Hepatocyte (in vitro differentiated cells): ENCODE measurements around the gene ZNF595. TPM values are rescaled to one million over a fixed set of nuclear protein-coding genes. Genes with fewer than 3 reads are reported as not detected.
"Not testable (repeated sequence)": the region's sequence is repeated elsewhere in the genome, so short reads cannot be mapped to it uniquely, and the experiment has no call there.

ENCODE experiments used
- DNase-seq: peaks from one replicate; pipeline ENCODE4 v3.0.0-alpha.2; 2016; ENCODE audit warnings: low spot score
- H2AFZ ChIP-seq: fragments of 200-600 bp; sonication (generic); 2 replicates; pipeline ENCODE4 v1.6.0; 2016; ENCODE audit warnings: antibody characterized with exemption, mild to moderate bottlenecking
- H3K27ac ChIP-seq: fragments of 200-600 bp; sonication (generic); 2 replicates; pipeline ENCODE4 v1.5.1; 2016; ENCODE audit warnings: mild to moderate bottlenecking
- H3K27me3 ChIP-seq: fragments of 200-600 bp; sonication (generic); 2 replicates; pipeline ENCODE4 v1.6.1; 2016
- H3K36me3 ChIP-seq: fragments of 200-600 bp; sonication (generic); replicated peaks from 2 replicates; pipeline ENCODE4 v1.5.1; 2016; ENCODE audit warnings: low read depth; ENCODE audit not compliant: insufficient read depth
- H3K4me1 ChIP-seq: fragments of 200-600 bp; sonication (generic); 2 replicates; pipeline ENCODE4 v1.5.1; 2016; ENCODE audit warnings: mild to moderate bottlenecking, moderate library complexity; ENCODE audit not compliant: insufficient read depth
- H3K4me2 ChIP-seq: fragments of 200-600 bp; sonication (generic); 2 replicates; pipeline ENCODE4 v1.6.0; 2016
- H3K4me3 ChIP-seq: fragments of 200-600 bp; sonication (generic); 2 replicates; pipeline ENCODE4 v1.5.1; 2016; ENCODE audit warnings: mild to moderate bottlenecking
- H3K79me2 ChIP-seq: fragments of 200-600 bp; sonication (generic); 2 replicates; pipeline ENCODE4 v1.6.0; 2017; ENCODE audit warnings: mild to moderate bottlenecking
- H3K9me2 ChIP-seq: fragments of 200-600 bp; sonication (generic); replicated peaks from 2 replicates; pipeline ENCODE4 v1.6.0; 2017; ENCODE audit warnings: mild to moderate bottlenecking; ENCODE audit not compliant: insufficient read depth
- H3K9me3 ChIP-seq: fragments of 200-600 bp; sonication (generic); 2 replicates; pipeline ENCODE4 v1.5.1; 2016; ENCODE audit warnings: low read depth, mild to moderate bottlenecking
- H4K20me1 ChIP-seq: fragments of 200-600 bp; sonication (generic); 2 replicates; pipeline ENCODE4 v1.6.0; 2016; ENCODE audit warnings: mild to moderate bottlenecking; ENCODE audit not compliant: insufficient read depth, poor library complexity, severe bottlenecking
- WGBS: methylation state at CpG from one replicate; pipeline ENCODE4 v1.1.6; 2016; ENCODE audit warnings: low lambda C conversion rate; ENCODE audit errors: missing lambda C conversion rate; 5-methylcytosine and 5-hydroxymethylcytosine counted together
- polyA plus RNA-seq: library from polyadenylated mRNA; unstranded; fragments of >200 nt; fragmentation: Nextera tagmentation; extraction: Ambion mirVana; gene quantifications from 2 replicates; pipeline ENCODE4 v1.2.1, GENCODE V29; 2016
- total RNA-seq: library from RNA; depleted of rRNA; stranded (reverse); fragments of >200 nt; gene quantifications from 2 replicates; pipeline ENCODE4 v1.2.3, GENCODE V29; 2014

The ZNF595 gene
- total RNA-seq (11.3 and 16.4 TPM in 2 replicates), polyA plus RNA-seq (4.2 and 6.3 TPM in 2 replicates)

DNA sequence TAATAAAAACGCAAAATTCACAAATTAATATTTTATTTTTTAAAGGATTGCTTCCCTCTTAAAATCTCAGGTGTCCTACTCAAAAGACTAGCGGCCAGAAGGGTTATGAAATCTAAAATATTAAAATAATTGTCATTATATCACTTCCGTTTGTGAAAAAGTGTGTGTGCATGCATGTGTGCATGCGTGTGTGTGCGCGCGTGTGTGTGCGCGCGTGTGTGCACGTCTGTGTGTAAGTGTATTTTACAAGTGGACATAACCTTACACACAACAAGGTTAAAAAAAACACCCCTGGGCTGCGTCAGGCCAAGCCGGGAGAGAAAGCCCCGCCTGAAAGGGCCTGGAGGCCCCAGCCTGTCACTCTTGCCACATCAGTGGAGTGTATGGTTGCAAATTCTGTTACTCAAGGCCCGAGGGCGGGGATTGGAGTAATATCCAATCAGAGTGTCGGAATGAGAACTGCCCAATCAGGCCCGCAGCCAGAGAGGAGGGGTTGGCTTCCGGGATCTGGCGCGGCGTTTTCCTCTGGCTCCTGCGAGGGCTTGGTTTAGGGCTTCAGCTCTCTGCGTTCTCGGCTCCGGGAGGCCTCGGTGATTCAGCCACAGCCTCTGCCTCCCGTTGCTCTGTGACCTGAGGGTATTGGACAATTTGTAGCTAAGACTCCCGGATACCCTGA lies at the start of gene ZNF595:
TSS of gene ZNF595 (plus strand) at position 518 of the 676 bp plus-strand sequence. CDS start 168 bp downstream, outside the sequence.
- Histone ChIP-seq H3K27ac (peak within 1 kb of the TSS; percentile 72), H3K4me2 (peak within 1 kb of the TSS; percentile 74)
- not testable (repeated sequence) for H3K79me2 ChIP-seq, H4K20me1 ChIP-seq, H3K9me2 ChIP-seq, H2AFZ ChIP-seq, H3K9me3 ChIP-seq, DNase-seq, H3K4me1 ChIP-seq, H3K27me3 ChIP-seq, H3K36me3 ChIP-seq, H3K4me3 ChIP-seq
- WGBS: 46% methylated on average over 23 of the region's 29 CpGs

DNA sequence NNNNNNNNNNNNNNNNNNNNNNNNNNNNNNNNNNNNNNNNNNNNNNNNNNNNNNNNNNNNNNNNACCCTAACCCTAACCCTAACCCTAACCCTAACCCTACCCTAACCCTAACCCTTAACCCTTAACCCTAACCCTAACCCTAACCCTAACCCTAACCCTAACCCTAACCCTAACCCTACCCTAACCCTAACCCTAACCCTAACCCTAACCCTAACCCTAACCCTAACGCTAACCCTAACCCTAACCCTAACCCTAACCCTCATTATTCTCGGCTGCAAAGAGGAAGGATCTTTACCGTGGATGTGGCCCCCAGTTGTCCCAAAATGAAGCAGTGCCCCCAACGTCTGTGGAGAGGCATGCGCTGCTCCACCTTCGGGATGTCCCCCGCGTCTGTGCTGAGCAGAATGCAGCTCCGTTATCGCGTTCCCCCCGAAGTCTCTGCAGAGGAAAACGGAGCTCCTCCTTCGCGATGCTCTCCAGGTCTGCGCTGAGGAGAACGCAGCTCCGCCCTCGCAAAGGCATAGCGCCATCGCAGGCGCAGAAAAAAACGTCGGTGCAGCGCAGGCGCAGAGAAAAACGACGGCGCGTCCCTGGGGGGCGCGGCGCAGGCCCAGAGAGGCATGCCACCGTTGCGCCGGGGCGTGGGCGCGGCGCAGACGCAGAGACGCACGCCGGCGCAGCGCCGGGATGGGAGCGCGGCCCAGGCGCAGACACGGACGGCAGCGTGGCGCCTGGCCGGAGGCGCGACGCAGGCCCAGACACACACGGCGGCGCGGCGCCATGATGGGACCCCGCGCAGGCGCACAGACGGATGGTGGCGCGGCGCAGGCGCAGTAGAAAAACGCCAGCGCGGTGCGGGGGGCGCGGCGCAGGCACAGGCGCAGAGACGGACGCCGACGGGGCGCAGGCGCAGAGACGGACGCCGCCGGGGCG lies 42.9 kb upstream of the ZNF595 start:
- not testable (repeated sequence) for H2AFZ ChIP-seq, H4K20me1 ChIP-seq, H3K4me3 ChIP-seq, H3K9me2 ChIP-seq, H3K27me3 ChIP-seq, H3K27ac ChIP-seq, H3K36me3 ChIP-seq, H3K9me3 ChIP-seq, H3K4me2 ChIP-seq, H3K4me1 ChIP-seq, H3K79me2 ChIP-seq
- peak; percentile 3 for DNase-seq
- 96% methylated on average over 25 of the region's 90 CpGs for WGBS

DNA sequence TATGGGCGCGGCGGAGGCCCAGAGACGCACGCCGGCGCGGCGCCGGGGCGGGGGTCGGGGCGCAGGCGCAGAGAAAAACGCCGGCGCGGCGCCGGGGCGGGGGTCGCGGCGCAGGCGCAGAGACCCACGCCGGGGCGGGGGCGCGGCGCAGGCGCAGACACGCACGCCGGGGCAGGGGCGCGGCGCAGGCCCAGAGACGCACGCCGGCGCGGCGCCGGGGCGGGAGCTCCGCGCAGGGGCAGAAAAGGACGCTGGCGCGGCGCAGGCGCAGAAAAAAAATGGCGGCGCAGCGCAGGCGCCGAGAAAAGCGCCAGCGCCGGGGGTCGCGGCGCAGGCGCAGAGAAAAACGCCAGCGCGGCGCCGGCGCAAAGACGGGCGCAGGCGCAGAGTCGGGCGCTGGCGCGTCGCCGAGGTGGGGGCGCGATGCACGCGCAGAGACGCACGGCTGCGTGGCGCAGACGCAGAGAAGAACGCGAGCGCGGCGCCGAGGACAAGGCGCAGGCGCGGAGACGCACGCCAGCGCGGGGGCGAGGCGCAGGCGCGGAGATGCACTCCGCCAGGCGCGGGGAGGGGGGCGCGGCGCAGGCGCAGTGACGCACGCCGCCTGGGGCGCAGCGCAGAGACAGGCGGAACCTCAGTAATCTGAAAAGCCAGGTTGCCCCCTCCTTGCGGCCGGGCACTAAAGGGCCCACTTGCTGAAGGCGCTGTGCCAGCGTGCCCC lies 41.9 kb upstream of the ZNF595 start:
- H3K27ac ChIP-seq, H3K36me3 ChIP-seq, H3K27me3 ChIP-seq, H3K4me3 ChIP-seq, H4K20me1 ChIP-seq, H3K4me1 ChIP-seq, H3K9me2 ChIP-seq, H3K4me2 ChIP-seq, H3K79me2 ChIP-seq, H3K9me3 ChIP-seq, H2AFZ ChIP-seq, DNase-seq: not testable (repeated sequence)
- WGBS: 75% methylated on average over 2 of the region's 123 CpGs

DNA sequence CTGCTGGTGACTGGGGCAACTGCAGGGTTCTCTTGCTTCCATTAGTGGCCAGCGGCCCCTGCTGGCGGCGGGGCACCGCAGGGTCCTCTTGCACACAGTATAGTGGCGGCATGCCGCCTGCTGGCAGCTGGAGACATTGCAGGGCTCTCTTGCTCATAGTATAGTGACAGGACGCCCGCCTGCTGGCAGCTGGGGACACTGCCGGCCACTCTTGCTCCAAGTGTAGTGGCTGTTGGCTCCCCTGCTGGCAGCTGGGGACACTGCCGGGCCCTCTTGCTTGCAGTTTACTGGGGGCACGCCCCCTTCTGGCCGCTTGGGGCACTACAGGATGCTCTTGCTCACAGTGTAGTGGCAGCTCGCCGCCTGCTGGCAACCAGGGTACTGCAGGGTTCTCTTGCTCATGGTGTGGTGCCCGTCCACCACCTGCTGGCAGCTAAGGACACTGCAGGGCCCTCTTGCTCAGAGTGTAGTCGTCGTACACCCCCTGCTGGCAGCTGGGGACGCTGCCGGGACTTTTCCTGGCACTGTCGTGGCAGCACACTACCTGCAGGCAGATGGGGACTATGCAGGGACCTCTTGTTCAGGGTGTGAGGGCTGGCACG lies 41.2 kb upstream of the ZNF595 start:
- DNase-seq: peak; percentile 6
- H3K36me3 ChIP-seq, H2AFZ ChIP-seq, H3K27ac ChIP-seq, H3K9me3 ChIP-seq, H3K4me1 ChIP-seq, H3K79me2 ChIP-seq, H4K20me1 ChIP-seq, H3K27me3 ChIP-seq, H3K9me2 ChIP-seq, H3K4me2 ChIP-seq, H3K4me3 ChIP-seq: not testable (repeated sequence)
- WGBS: 87% methylated on average over 12 of the region's 21 CpGs

DNA sequence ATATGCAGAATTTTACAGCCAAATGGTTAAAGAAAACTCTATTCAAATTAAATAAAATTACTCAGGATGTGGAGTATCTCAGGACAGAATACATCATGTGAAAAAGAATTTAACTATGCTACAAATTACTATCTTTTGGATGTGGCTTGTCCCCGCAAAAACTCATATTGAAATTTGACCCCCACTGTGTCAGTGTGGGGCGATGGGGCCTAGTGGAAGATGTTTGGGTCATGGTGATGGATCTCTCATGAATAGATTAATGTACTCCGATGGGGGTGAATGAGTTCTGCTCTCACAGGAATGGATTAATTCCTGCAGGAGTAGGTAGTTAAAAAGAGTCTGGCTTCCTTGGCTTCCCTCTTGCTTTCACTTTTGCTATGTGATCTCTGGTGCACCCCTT lies 35.0 kb upstream of the ZNF595 start:
- not testable (repeated sequence) for H3K27me3 ChIP-seq, DNase-seq, H2AFZ ChIP-seq, H3K79me2 ChIP-seq, H3K9me2 ChIP-seq, H3K27ac ChIP-seq, H4K20me1 ChIP-seq, H3K4me1 ChIP-seq, H3K36me3 ChIP-seq, H3K4me2 ChIP-seq, H3K9me3 ChIP-seq, H3K4me3 ChIP-seq
- 47% methylated on average over 3 of the region's 3 CpGs for WGBS

DNA sequence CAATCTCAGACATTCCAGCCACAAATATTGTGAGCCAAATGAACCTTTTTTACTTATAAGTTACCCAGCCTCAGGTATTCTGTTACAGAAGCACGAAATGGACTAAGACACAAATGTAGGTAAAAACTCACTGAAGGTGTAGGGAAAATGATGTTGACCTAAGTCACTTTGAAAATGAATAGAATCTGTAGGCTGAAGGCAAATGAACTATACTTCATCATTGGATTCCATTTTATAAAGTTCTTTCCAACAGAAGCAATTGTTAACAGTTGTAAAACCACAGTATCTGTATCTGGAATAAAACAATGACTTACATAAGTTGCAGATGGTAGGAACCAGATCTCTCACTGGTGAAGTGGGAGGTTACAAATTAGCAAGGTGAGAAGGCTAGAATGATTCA lies 34.5 kb upstream of the ZNF595 start:
- 30% methylated on average over 1 of the region's 1 CpG for WGBS
- H3K27ac ChIP-seq, H3K4me1 ChIP-seq, H3K27me3 ChIP-seq, H3K4me3 ChIP-seq, H3K9me2 ChIP-seq, H4K20me1 ChIP-seq, H3K4me2 ChIP-seq, DNase-seq, H3K9me3 ChIP-seq, H3K79me2 ChIP-seq, H3K36me3 ChIP-seq, H2AFZ ChIP-seq: not testable (repeated sequence)

DNA sequence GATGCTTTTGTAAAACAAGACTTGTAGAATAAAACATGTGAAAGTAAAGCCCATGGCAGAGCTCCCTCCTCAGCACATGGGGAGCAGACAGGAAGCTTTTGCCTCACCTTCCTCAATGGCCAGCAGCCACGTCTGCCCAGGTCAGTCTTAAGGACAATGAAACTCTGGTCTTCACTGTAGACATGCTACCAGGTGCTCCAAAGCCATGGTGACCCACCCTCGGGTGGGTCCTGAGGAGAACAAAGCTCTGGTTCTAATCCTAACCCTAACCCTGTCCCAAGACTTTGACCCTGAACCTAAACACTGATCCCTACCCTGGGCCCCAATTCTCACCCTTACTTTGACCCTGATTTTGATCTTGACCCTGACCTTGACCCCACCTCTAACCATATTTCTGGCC lies 30.2 kb upstream of the ZNF595 start:
- not testable (repeated sequence) for H3K4me1 ChIP-seq, H3K4me2 ChIP-seq, H2AFZ ChIP-seq, H3K4me3 ChIP-seq, H3K79me2 ChIP-seq, H4K20me1 ChIP-seq, H3K9me2 ChIP-seq, H3K36me3 ChIP-seq, H3K27me3 ChIP-seq, H3K9me3 ChIP-seq, DNase-seq, H3K27ac ChIP-seq
- WGBS: 23% methylated on average over 2 of the region's 2 CpGs

DNA sequence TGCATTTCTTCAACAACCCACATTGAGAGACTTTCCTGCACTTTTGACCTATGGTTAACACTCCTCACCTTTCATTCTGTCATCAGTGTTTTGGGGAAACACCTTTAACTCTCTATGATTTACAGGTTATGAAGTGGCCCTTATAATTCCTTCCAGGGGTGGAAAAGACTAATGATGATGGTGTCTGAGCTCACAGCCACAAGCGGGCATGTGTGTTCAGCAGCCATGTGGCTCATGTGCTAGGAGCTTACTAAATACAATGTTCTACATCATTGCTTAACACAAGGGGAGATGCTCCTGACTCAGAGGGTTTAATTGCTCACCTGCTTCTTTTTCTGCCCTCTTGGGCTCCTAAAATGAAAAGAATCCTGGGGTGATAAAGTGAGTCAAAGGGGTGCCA lies 28.8 kb upstream of the ZNF595 start:
- not testable (repeated sequence) for H3K4me3 ChIP-seq, H3K4me2 ChIP-seq, H3K79me2 ChIP-seq, H2AFZ ChIP-seq, H3K9me2 ChIP-seq, H3K4me1 ChIP-seq, H3K27ac ChIP-seq, H3K36me3 ChIP-seq, H3K9me3 ChIP-seq, H3K27me3 ChIP-seq, H4K20me1 ChIP-seq, DNase-seq
- WGBS: no CpG with 5 or more reads among the region's 1 CpG
